NCI-H146 treated with DMSO at 0.1 percent for 48 hours (cell line): ENCODE data around the gene USP50.
"Not testable (repeated sequence)": the region's sequence is repeated elsewhere in the genome, so short reads cannot be mapped to it uniquely, and the experiment has no call there.

Experiments
- DNase-seq: peaks from one replicate; lab custom pipeline; 2025; ENCODE audit not compliant: unreplicated experiment; lab: John Stamatoyannopoulos, UW

USP50 gene

GRCh38 chr15:50505656-50506055, 40.8 kb downstream of the USP50 start:
- DNase-seq, result not testable (repeated sequence)

GRCh38 chr15:50503144-50503543, 43.3 kb downstream of the USP50 start:
- DNase-seq, result no peak

- DNase-seq, result no peak
Measured at GRCh38 chr15:50501815-50502214, 44.7 kb downstream of the USP50 start.

GRCh38 chr15:50500352-50500751, 46.1 kb downstream of the USP50 start:
- no peak for DNase-seq

GRCh38 chr15:50496692-50497091, 49.8 kb downstream of the USP50 start:
- no peak for DNase-seq

GRCh38 chr15:50494547-50494946, 51.9 kb downstream of the USP50 start:
- not testable (repeated sequence) for DNase-seq

- no peak for DNase-seq
Measured at GRCh38 chr15:50493625-50494024, 52.8 kb downstream of the USP50 start.

GRCh38 chr15:50487287-50487686, 59.2 kb downstream of the USP50 start:
- no peak for DNase-seq

GRCh38 chr15:50485389-50485788, 61.1 kb downstream of the USP50 start:
- no peak for DNase-seq

- no peak for DNase-seq
Measured at GRCh38 chr15:50484781-50485180, 61.7 kb downstream of the USP50 start.

- no peak for DNase-seq
Measured at GRCh38 chr15:50476143-50476542, 70.3 kb downstream of the USP50 start.

GRCh38 chr15:50471072-50471471, 75.4 kb downstream of the USP50 start:
- no peak for DNase-seq

- DNase-seq, result no peak
Measured at GRCh38 chr15:50463423-50464358, 82.8 kb downstream of the USP50 start.

GRCh38 chr15:50458348-50459112, 87.9 kb downstream of the USP50 start:
- no peak for DNase-seq

GRCh38 chr15:50452927-50453326, 93.5 kb downstream of the USP50 start:
- no peak for DNase-seq
